ENCODE data around the gene CALCB.

DNA sequence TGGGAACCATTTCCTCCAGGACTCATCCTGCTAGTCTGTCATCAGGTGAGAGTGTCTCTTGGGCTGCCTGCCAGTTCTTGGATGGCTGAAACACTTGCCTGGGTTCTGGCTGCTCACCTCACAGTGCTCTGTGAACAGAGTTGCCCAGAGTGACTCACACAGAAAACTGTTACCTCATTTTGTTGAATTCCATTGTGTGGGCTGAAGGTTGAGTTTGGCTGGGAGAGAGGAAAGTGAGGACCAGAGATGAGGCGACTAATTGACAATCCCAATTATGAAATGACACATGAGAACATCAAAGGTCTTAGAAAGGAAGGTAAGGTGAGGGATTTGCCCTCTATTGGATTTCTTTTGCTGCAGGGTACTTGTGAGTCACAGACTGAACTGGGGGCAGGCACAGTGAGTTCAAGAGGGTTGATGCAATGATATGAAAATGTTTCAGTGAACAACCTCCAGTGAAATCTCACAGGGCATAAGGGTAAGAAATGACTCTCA, 20.2 kb upstream of the CALCB start:
- TF ChIP-seq EZH2phosphoT487 (IDR thresholded peaks at IDR 0.05; ENCODE audit: borderline replicate concordance, low read length) = no peak
- TF ChIP-seq, protein P1, sequence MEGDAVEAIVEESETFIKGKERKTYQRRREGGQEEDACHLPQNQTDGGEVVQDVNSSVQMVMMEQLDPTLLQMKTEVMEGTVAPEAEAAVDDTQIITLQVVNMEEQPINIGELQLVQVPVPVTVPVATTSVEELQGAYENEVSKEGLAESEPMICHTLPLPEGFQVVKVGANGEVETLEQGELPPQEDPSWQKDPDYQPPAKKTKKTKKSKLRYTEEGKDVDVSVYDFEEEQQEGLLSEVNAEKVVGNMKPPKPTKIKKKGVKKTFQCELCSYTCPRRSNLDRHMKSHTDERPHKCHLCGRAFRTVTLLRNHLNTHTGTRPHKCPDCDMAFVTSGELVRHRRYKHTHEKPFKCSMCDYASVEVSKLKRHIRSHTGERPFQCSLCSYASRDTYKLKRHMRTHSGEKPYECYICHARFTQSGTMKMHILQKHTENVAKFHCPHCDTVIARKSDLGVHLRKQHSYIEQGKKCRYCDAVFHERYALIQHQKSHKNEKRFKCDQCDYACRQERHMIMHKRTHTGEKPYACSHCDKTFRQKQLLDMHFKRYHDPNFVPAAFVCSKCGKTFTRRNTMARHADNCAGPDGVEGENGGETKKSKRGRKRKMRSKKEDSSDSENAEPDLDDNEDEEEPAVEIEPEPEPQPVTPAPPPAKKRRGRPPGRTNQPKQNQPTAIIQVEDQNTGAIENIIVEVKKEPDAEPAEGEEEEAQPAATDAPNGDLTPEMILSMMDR (IDR thresholded peaks at IDR 0.05; ENCODE audit: low read depth, low read length, poor library complexity, severe bottlenecking) = no peak

Measured in DOHH2 (cell line).